HFF-Myc (cell line): Measurements from ENCODE around the gene KRTAP19-8.

ENCODE experiments used
- DNase-seq: peaks from one replicate; pipeline ENCODE4 v3.0.0-alpha.2; 2011; ENCODE audit warnings: low read depth; ENCODE audit errors: extremely low read depth
- H3K4me3 ChIP-seq: replicated peaks from 2 replicates; pipeline ENCODE4 v1.5.1; 2011; ENCODE audit warnings: low read depth, mild to moderate bottlenecking, control low read depth, low read length
- TF ChIP-seq, protein P1 (sequence below): IDR thresholded peaks from 2 replicates; pipeline ENCODE4 v1.5.1; 2012; ENCODE audit warnings: mild to moderate bottlenecking, low read depth, low read length, control low read depth; ENCODE audit errors: missing control alignments

KRTAP19-8 gene

DNA sequence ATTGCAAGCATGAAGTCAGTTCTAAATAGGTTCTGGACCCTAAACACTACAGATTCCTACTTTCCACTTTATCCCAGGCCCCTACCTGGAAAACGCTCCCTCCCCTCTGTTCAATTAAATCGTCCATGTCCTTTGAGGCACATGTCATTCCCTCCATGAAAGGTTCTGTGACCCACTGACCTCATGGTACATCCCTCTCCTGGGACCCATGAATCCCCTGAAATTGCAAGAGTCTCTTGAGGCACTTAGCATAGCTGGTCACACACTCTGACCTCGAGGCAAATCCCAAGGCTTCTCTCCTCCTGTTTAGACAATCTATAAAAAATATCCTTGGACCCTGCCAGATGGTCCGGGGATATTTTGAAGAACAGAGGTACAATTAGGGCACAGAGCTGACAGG, 34.3 kb upstream of the KRTAP19-8 start:
- no peak for DNase-seq
- H3K4me3 ChIP-seq = no peak overlapping the region
- TF ChIP-seq, protein P1, sequence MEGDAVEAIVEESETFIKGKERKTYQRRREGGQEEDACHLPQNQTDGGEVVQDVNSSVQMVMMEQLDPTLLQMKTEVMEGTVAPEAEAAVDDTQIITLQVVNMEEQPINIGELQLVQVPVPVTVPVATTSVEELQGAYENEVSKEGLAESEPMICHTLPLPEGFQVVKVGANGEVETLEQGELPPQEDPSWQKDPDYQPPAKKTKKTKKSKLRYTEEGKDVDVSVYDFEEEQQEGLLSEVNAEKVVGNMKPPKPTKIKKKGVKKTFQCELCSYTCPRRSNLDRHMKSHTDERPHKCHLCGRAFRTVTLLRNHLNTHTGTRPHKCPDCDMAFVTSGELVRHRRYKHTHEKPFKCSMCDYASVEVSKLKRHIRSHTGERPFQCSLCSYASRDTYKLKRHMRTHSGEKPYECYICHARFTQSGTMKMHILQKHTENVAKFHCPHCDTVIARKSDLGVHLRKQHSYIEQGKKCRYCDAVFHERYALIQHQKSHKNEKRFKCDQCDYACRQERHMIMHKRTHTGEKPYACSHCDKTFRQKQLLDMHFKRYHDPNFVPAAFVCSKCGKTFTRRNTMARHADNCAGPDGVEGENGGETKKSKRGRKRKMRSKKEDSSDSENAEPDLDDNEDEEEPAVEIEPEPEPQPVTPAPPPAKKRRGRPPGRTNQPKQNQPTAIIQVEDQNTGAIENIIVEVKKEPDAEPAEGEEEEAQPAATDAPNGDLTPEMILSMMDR = no peak

DNA sequence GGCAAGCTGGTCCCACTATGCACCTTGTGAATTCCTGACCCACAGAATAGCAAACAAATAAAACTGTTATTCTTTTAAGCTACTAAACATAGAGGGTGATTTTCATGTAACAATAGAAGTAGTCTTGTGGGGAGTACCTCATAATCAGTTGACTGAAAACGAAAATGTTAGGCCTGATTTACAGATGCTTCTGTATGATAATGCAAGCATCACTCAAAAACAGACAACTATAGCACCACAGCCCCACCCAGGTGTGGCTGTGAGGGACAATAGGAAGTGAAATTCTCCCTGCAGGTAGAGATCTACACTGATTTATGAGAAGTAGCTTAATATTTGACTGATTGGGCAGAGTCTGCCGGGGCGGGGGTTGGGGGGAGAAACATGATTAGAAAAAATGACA, 26.5 kb upstream of the KRTAP19-8 start:
- TF ChIP-seq, protein P1 = no peak
- no peak overlapping the region for H3K4me3 ChIP-seq
- no peak for DNase-seq

DNA sequence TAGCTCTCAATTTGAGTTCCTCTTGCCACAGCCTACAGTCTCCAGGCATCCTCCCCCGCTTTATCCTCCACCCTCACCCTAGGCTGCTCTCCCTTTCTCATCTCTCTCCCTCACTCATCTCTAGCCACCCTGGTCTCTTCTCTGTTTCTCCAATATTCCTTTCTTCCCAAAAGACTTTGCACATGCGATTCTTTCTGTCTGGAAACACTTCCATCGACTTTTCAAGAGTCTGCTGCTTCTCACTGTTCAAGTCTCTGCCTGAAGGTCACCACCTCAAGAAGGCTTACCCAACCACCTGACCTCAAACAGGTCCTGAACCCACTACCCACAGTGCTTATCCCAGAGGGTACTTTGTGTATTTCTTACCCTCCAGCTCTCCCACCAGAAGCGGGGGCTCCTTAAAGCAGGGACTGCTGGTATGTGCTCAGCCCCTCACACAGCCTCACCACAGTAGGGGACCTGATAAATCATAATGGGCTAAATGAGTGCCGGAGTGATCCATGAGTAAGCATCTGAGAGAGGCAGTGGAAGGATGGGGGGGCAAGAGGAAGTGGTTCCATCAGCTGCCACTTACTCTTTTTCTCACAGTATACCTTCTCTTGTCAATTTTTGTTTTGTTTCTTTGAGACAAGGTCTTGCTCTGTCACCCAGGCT, 14.3 kb upstream of the KRTAP19-8 start:
- DNase-seq = no peak
- TF ChIP-seq, protein P1 = no peak
- H3K4me3 ChIP-seq = no peak overlapping the region

DNA sequence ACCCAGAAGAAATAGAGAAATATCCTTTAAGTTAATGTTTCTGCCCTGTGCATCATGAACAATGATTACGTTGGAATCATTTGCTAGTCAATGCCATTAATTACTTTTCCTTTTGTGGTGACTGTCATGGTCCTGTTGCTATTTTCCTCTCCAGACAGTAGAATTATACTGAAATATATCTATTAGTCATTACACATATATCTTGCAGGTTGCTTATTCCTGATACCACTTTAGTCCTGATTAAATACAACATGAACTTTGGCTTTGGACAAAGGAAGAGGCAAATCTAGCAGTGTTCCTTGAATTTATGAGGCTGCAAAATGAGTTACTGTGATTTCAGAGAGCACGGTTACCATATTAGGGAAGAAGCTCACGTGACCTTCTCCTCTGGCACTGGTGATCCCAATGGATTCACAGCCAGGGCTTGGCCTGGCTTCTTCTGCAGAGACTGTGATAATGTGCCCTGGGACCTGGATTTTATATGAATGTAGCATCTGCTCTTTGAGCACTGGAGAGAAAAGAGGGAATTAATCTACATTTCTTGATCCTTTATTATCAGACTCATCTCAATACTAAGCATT, 12.4 kb upstream of the KRTAP19-8 start:
- DNase-seq = no peak
- TF ChIP-seq, protein P1 = no peak
- H3K4me3 ChIP-seq = no peak overlapping the region

DNA sequence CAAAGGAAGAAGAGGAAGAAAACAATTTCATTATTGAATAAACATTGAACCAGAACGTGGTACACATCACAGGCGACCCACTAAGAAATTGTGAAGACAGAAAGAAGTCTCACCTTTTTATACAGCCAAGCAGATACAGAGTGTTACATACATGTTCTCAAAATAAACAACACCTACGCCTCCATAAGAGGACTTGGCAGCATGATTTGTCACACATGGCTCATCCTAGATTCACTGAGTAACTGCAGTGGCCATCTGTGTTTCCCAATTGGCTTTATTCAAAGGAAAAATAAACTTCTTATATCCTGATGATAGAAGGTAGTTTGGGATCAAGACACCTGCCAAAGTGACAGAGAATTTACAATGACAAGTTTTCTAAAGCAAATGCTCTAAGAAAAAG, 7.6 kb upstream of the KRTAP19-8 start:
- TF ChIP-seq, protein P1 = no peak
- DNase-seq = no peak
- H3K4me3 ChIP-seq = no peak overlapping the region

DNA sequence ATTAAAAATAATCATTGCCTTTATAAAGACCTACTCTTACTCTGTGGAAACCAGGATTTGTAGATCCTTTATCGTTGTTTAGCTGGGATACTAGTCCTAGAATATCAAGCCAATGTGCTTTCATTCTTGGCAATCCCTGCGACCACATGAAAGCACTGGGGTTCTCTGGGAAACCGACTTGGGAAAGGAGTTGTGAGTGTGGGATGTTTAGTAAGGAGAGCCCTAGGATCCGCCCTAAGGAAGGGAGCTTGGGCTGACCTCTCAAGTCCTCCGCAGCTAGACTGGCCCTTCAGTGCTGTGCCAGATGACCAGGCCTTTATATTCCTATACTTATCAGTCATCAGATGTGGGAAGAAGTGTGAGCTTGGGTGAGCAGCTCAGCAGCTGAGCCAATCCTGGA, 5.2 kb upstream of the KRTAP19-8 start:
- H3K4me3 ChIP-seq = no peak overlapping the region
- TF ChIP-seq, protein P1 = no peak
- no peak for DNase-seq

DNA sequence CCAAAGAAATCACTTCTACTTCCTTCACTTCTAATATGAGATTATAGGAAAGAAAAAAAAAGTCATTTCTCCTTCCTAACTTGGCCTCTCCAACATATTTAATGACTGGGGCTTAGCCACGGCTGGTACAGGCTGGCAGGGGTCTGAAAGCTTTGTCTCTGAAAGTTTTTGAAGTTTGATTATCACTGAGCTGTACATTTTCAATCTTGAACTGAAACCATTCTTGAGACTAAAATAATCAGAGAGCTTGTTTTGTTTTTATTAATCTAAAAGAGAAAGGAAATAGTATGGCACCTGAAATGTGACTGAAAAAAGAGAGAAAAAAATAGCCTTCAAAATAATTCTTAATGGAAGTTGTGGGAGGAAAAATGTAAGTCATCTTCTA, 3.8 kb upstream of the KRTAP19-8 start:
- H3K4me3 ChIP-seq = no peak overlapping the region
- DNase-seq = no peak
- TF ChIP-seq, protein P1 = no peak
